Keratinocyte (primary cell): ENCODE measurements around the gene SLC25A21. TPM values are rescaled to one million over a fixed set of nuclear protein-coding genes. Genes with fewer than 3 reads are reported as not detected.

Experiments
- DNase-seq: peaks from one replicate; pipeline ENCODE4 v3.0.0-alpha.2; 2011; ENCODE audit warnings: low read depth, missing footprints, low spot score
- FAIRE-seq: peaks from 2 replicates; lab custom pipeline; 2011; peaks lifted over from hg19 to GRCh38; lab: Jason Lieb, UNC
- H2AFZ ChIP-seq: 2 replicates; pipeline ENCODE4 v1.6.0; 2012; ENCODE audit warnings: low read length, control low read depth, inconsistent platforms; ENCODE audit not compliant: control insufficient read depth
- H3K27ac ChIP-seq: 2 replicates; pipeline ENCODE4 v1.5.1; 2011; ENCODE audit warnings: low read length; ENCODE audit not compliant: control insufficient read depth, insufficient read depth
- H3K27me3 ChIP-seq: 3 replicates; pipeline ENCODE4 v1.6.0; 2011; ENCODE audit warnings: low read length; ENCODE audit not compliant: control insufficient read depth, insufficient read depth; ENCODE audit errors: extremely low read depth
- H3K36me3 ChIP-seq, 2 experiments: 2 replicates in 1 of 2; 3 replicates in 1 of 2; pipeline ENCODE4 v1.5.1; 2011; ENCODE audit warnings: low read length in 2 of 2, mild to moderate bottlenecking in 1 of 2; ENCODE audit not compliant: control insufficient read depth in 2 of 2, insufficient read depth in 2 of 2; ENCODE audit errors: extremely low read depth in 1 of 2
- H3K4me1 ChIP-seq: 3 replicates; pipeline ENCODE4 v1.5.1; 2011; ENCODE audit warnings: low read length; ENCODE audit not compliant: control insufficient read depth, insufficient read depth; ENCODE audit errors: extremely low read depth
- H3K4me2 ChIP-seq: 3 replicates; pipeline ENCODE4 v1.6.0; 2011; ENCODE audit warnings: low read depth, low read length; ENCODE audit not compliant: control insufficient read depth, insufficient read depth; ENCODE audit errors: extremely low read depth
- H3K4me3 ChIP-seq, 3 experiments: fragments of 200-600 bp in 1 of 3; sonication (generic) in 1 of 3; 2 replicates in 2 of 3; 3 replicates in 1 of 3; pipeline ENCODE4 v1.5.1; 2011 to 2016; ENCODE audit warnings: low read length in 3 of 3, mild to moderate bottlenecking in 3 of 3, control low read depth in 2 of 3, inconsistent platforms in 1 of 3, low read depth in 1 of 3, mixed read lengths in 1 of 3, mixed run types in 1 of 3, moderate library complexity in 1 of 3; ENCODE audit not compliant: control insufficient read depth in 2 of 3, insufficient read depth in 2 of 3; ENCODE audit errors: extremely low read depth in 1 of 3
- H3K79me2 ChIP-seq: 2 replicates; pipeline ENCODE4 v1.6.0; 2012; ENCODE audit warnings: low read length; ENCODE audit not compliant: control insufficient read depth, insufficient read depth
- H3K9ac ChIP-seq: 3 replicates; pipeline ENCODE4 v1.6.0; 2011; ENCODE audit warnings: low read length; ENCODE audit not compliant: control insufficient read depth, insufficient read depth; ENCODE audit errors: extremely low read depth
- H3K9me1 ChIP-seq: 3 replicates; pipeline ENCODE4 v1.6.0; 2011; ENCODE audit warnings: low read length; ENCODE audit not compliant: control insufficient read depth, insufficient read depth; ENCODE audit errors: extremely low read depth
- H3K9me3 ChIP-seq: 2 replicates; pipeline ENCODE4 v1.5.1; 2012; ENCODE audit warnings: low read depth, low read length; ENCODE audit not compliant: control insufficient read depth
- H4K20me1 ChIP-seq: 3 replicates; pipeline ENCODE4 v1.6.0; 2011; ENCODE audit warnings: low read length; ENCODE audit not compliant: control insufficient read depth, insufficient read depth; ENCODE audit errors: extremely low read depth
- CTCF ChIP-seq, 3 experiments: IDR thresholded peaks in 1 of 3; conservative IDR thresholded peaks in 1 of 3; optimal IDR thresholded peaks in 1 of 3; 2 replicates in 2 of 3; 3 replicates in 1 of 3; pipeline versions ENCODE3 to v1.5.1; 2011; ENCODE audit warnings: low read length in 3 of 3, mild to moderate bottlenecking in 3 of 3, moderate library complexity in 2 of 3, control low read depth in 1 of 3, inconsistent platforms in 1 of 3; ENCODE audit not compliant: insufficient read depth in 2 of 3; ENCODE audit errors: extremely low read depth in 1 of 3
- EZH2 ChIP-seq: IDR thresholded peaks from one replicate; pipeline ENCODE4 v1.6.1; 2012; ENCODE audit warnings: inconsistent platforms, mild to moderate bottlenecking, low read length, moderate library complexity
- dilution Hi-C: fragments of 300-500 bp; cut with MboI; formaldehyde crosslinking; loops from one replicate; pipeline ENCODE4 v1.7.0; 2020; ENCODE audit warnings: low sequenced_read_pairs; ENCODE audit not compliant: extremely low pct_ligation_motif_present
- polyA plus RNA-seq, 5 experiments: library from polyadenylated mRNA; depleted of rRNA in 3 of 5; stranded (reverse) in 3 of 5; stranded (forward) in 1 of 5; unstranded in 1 of 5; fragments of >200 nt; gene quantifications; 1 replicate in 1 of 5; 2 replicates in 3 of 5; 3 replicates in 1 of 5; pipeline versions ENCODE4 v1.2.1 to v1.2.3, GENCODE V29; 2011 to 2012; ENCODE audit warnings: missing spikeins in 2 of 5, low read depth in 1 of 5, low replicate concordance in 1 of 5

SLC25A21 gene
- polyA plus RNA-seq, 1 donor (not counting 4 experiments of a cell fraction or from before 2014, with no cell fraction given), result 0.66 TPM

DNA sequence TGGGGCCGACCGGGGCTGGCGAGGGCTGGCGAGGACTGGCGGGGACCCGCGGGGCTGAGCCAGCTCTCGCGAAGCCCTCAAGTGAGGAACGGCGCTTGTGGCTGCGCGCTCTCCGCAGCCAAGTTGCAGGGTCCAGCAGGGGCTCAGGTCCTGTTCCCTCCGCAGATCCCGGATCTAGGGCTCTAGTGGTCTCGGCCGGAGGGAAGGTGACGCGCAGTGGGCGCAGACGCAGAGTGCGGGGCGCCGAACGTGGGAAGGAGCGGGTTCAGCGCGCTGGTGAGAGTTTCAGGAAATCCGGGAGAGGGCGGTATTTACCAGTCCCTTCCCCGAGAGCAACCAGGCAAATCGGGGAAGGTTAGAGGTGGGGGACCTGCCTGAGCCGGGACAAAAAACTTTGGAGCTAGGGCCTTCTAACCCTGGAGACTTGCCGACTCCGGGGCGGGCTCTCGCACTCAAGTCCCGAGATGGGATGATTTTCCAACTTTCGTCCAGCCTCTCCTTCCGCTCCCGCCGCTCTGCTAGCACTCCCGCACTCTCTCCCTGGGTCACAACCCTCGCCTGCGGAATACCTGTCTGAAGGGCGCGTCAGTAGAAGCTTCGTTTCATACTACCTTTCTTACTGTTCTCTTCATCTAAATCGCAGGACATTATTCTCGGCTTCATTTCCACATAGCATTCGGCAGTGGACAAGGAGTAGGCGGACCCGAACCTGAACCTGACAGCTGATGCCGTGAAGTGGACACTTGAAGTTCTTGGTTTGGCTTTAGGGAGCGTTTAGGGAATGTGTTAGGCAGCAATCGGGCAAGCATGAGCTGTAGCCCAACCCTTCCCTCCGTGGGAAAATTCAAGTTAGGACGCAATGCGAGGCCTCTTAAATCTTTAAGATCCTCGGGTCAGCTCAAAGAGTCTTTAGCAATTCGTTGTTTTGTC is 524.3 kb downstream of the SLC25A21 start:
- DNase-seq (no peak), FAIRE-seq (no peak)
- peak overlapping the region; percentile 41 to 82 (median 61) for H3K4me3 ChIP-seq
- TF ChIP-seq EZH2 (no peak), CTCF (optimal IDR thresholded peaks at IDR 0.05 in 1 of 3, IDR thresholded peaks at IDR 0.05 in 1 of 3, conservative IDR thresholded peaks at IDR 0.05 in 1 of 3; ENCODE audit: extremely low read depth in 1 of 3, insufficient read depth in 2 of 3, low read length in 3 of 3) (peak; percentile 48 to 84 (median 75))
- H3K9me1 ChIP-seq, result no peaks in the 10 kb centered on the region
- H3K9ac ChIP-seq, result peak overlapping the region; percentile 37
- no peak overlapping the region for H3K27ac ChIP-seq
- H3K36me3 ChIP-seq, result no peaks in the 10 kb centered on the region
- dilution Hi-C loops, result loop anchor here (25.0 kb wide), 2 partner anchors 289 to 464 kb away; no protein-coding TSS in a partner anchor
- peaks cover 66% of the 10 kb centered on the region for H3K27me3 ChIP-seq
- H3K4me2 ChIP-seq, result peak overlapping the region; percentile 93
- peak overlapping the region; percentile 88 for H2AFZ ChIP-seq
- no peaks in the 10 kb centered on the region for H3K9me3 ChIP-seq
- H3K79me2 ChIP-seq, result no peaks in the 10 kb centered on the region
- no peaks in the 10 kb centered on the region for H4K20me1 ChIP-seq
- peaks cover 7% of the 10 kb centered on the region for H3K4me1 ChIP-seq

- DNase-seq (no peak), FAIRE-seq (no peak)
- peak overlapping the region; percentile 37 for H3K9ac ChIP-seq
- peaks cover 7% of the 10 kb centered on the region for H3K4me1 ChIP-seq
- H3K4me3 ChIP-seq, result peak overlapping the region; percentile 41 to 82 (median 61)
- peak overlapping the region; percentile 93 for H3K4me2 ChIP-seq
- peak overlapping the region; percentile 88 for H2AFZ ChIP-seq
- no peak for TF ChIP-seq EZH2
- no peaks in the 10 kb centered on the region for H3K79me2 ChIP-seq
- dilution Hi-C loops, result loop anchor here (25.0 kb wide), 2 partner anchors 290 to 465 kb away; no protein-coding TSS in a partner anchor
- H3K9me3 ChIP-seq, result no peaks in the 10 kb centered on the region
- H3K27ac ChIP-seq, result no peak overlapping the region
- H3K9me1 ChIP-seq, result no peaks in the 10 kb centered on the region
- H3K36me3 ChIP-seq, result no peaks in the 10 kb centered on the region
- no peaks in the 10 kb centered on the region for H4K20me1 ChIP-seq
- peaks cover 59% of the 10 kb centered on the region for H3K27me3 ChIP-seq
Observed at GRCh38 chr14:36647417-36647823, 525.0 kb downstream of the SLC25A21 start.
